SU-DHL-6 (cell line): ENCODE results near the gene RTP1.

ENCODE experiments used
- CTCF ChIP-seq: fragments of 200-600 bp; sonication (generic); IDR thresholded peaks from one replicate; pipeline ENCODE4 v1.5.1; 2017; ENCODE audit warnings: antibody characterized with exemption, mild to moderate bottlenecking, low read length, moderate library complexity; ENCODE audit not compliant: insufficient read depth, poor library complexity, severe bottlenecking
- EZH2phosphoT487 ChIP-seq: fragments of 200-600 bp; sonication (generic), shearing (Covaris generic); conservative IDR thresholded peaks from 2 replicates; pipeline ENCODE4 v1.6.1; 2018; ENCODE audit warnings: mild to moderate bottlenecking, antibody characterized with exemption, low read length, moderate library complexity, mixed read lengths

GRCh38 chr3:187222801-187223200 is 25.5 kb downstream of the RTP1 start:
- TF ChIP-seq CTCF, result no peak
- TF ChIP-seq EZH2phosphoT487, result no peak
